ENCODE data around the gene SF3B4. TPM values are rescaled to one million over a fixed set of nuclear protein-coding genes. Genes with fewer than 3 reads are reported as not detected.

The SF3B4 gene
- total RNA-seq, 2 donors from 2014 or later: 15.0 to 22.1 TPM

- no peak overlapping the region for H3K4me3 ChIP-seq
- no peaks in the 10 kb centered on the region for H3K27me3 ChIP-seq (replicated peaks; ENCODE audit: insufficient read depth)
- 79% methylated on average over 10 of the region's 10 CpGs for WGBS
- H3K9me3 ChIP-seq: no peaks in the 10 kb centered on the region
- no peak overlapping the region for H3K27ac ChIP-seq
- intact Hi-C loops (cut with DNase I): no loop called here
- TF ChIP-seq POLR2AphosphoS5 (IDR thresholded peaks at IDR 0.05) (no peak), POLR2A (IDR thresholded peaks at IDR 0.05) (no peak), CTCF (IDR thresholded peaks at IDR 0.05) (no peak)
- H3K36me3 ChIP-seq: peaks cover 10 to 15% of the 10 kb centered on the region in 2 donors
- peaks cover 10% of the 10 kb centered on the region for H3K4me1 ChIP-seq (replicated peaks)
- DNase-seq (ENCODE audit: low spot score): no peak
Measured at GRCh38 chr1:149923626-149924025, 4.0 kb downstream of the SF3B4 start.

DNA sequence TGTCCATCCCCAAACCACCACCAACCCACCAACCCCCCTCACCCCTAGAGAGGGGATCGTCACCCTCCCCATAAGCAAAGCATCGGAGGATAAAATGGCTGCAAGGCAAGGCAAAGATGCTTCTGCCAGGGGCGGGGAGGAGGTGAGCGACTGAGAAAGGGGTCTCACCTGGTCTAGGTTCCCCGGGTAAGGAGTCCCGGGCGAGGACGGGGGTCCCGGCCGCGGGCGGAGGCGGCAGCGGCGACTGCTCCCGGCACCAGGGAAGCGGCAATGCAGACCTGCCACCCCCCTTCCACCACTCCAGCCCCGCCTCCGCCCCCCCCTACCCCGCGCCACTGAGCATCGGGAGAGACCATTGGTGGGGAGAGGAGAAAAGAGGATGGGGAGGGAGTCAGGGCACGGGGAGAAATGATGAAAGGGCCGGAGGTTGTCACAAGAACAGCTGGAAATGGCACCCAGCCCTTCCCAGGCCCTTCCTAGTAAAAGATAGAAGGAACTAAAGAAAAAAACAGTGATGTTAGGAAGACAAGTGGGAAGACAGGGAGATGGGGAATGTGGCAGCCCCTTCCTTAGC is 9.9 kb downstream of the SF3B4 start, which contains the start of gene SV2A:
Gene SV2A, minus strand, starts transcription at position 274 of the 574 bp plus-strand sequence. CDS start 4,004 bp downstream, outside the sequence.
- intact Hi-C loops (cut with DNase I): no loop called here
- Histone ChIP-seq H3K4me3 (peak within 1 kb of the TSS; percentile 36 to 38), H3K36me3 (peaks cover 0 to 3% of the 10 kb centered on the region in 2 donors), H3K9me3 (no peaks in the 10 kb centered on the region), H3K27me3 (replicated peaks; ENCODE audit: insufficient read depth) (no peaks in the 10 kb centered on the region), H3K27ac (no peak within 1 kb of the TSS), H3K4me1 (replicated peaks) (no peaks in the 10 kb centered on the region)
- WGBS: under 1% methylated on average over 24 of the region's 24 CpGs
- no peak for TF ChIP-seq POLR2A (IDR thresholded peaks at IDR 0.05)
- TF ChIP-seq POLR2AphosphoS5 (IDR thresholded peaks at IDR 0.05): peak; percentile 16
- DNase-seq (ENCODE audit: low spot score): peak; percentile 23

- no peak overlapping the region for H3K27ac ChIP-seq
- TF ChIP-seq POLR2AphosphoS5 (IDR thresholded peaks at IDR 0.05) (no peak), CTCF (IDR thresholded peaks at IDR 0.05) (no peak), POLR2A (IDR thresholded peaks at IDR 0.05) (no peak)
- intact Hi-C loops (cut with DNase I): no loop called here
- no peaks in the 10 kb centered on the region for H3K27me3 ChIP-seq (replicated peaks; ENCODE audit: insufficient read depth)
- H3K36me3 ChIP-seq: no peaks in the 10 kb centered on the region
- WGBS: 5% methylated on average over 10 of the region's 10 CpGs
- H3K4me1 ChIP-seq (replicated peaks): no peaks in the 10 kb centered on the region
- no peaks in the 10 kb centered on the region for H3K9me3 ChIP-seq
- no peak for DNase-seq (ENCODE audit: low spot score)
- no peak overlapping the region for H3K4me3 ChIP-seq
Measured at GRCh38 chr1:149916898-149917252, 10.7 kb downstream of the SF3B4 start.

- no peak overlapping the region for H3K4me3 ChIP-seq
- no peak for DNase-seq (ENCODE audit: low spot score)
- intact Hi-C loops (cut with DNase I): no loop called here
- H3K4me1 ChIP-seq (replicated peaks): no peaks in the 10 kb centered on the region
- no peaks in the 10 kb centered on the region for H3K36me3 ChIP-seq
- WGBS: 28% methylated on average over 9 of the region's 9 CpGs
- TF ChIP-seq CTCF (IDR thresholded peaks at IDR 0.05): no peak
- no peak for TF ChIP-seq POLR2A (IDR thresholded peaks at IDR 0.05)
- no peak for TF ChIP-seq POLR2AphosphoS5 (IDR thresholded peaks at IDR 0.05)
- no peak overlapping the region for H3K27ac ChIP-seq
- no peaks in the 10 kb centered on the region for H3K27me3 ChIP-seq (replicated peaks; ENCODE audit: insufficient read depth)
- H3K9me3 ChIP-seq: no peaks in the 10 kb centered on the region
Measured at GRCh38 chr1:149916193-149916897, 11.3 kb downstream of the SF3B4 start.

- Histone ChIP-seq H3K4me1 (replicated peaks) (no peaks in the 10 kb centered on the region), H3K36me3 (no peaks in the 10 kb centered on the region), H3K27me3 (replicated peaks; ENCODE audit: insufficient read depth) (no peaks in the 10 kb centered on the region), H3K27ac (no peak overlapping the region), H3K4me3 (no peak overlapping the region), H3K9me3 (no peaks in the 10 kb centered on the region)
- intact Hi-C loops (cut with DNase I): no loop called here
- DNase-seq (ENCODE audit: low spot score): no peak
- TF ChIP-seq POLR2A (IDR thresholded peaks at IDR 0.05) (no peak), POLR2AphosphoS5 (IDR thresholded peaks at IDR 0.05) (no peak), CTCF (IDR thresholded peaks at IDR 0.05) (no peak)
- WGBS: 73% methylated on average over 11 of the region's 11 CpGs
Measured at GRCh38 chr1:149915429-149916192, 12.0 kb downstream of the SF3B4 start.
